SK-MEL-5 (cell line): ENCODE measurements around the gene ERICH2. TPM values are rescaled to one million over a fixed set of nuclear protein-coding genes. Genes with fewer than 3 reads are reported as not detected.
"Not testable (repeated sequence)": the region's sequence is repeated elsewhere in the genome, so short reads cannot be mapped to it uniquely, and the experiment has no call there.

ENCODE experiments used
- DNase-seq: peaks from one replicate; pipeline ENCODE4 v3.0.0-alpha.2; 2016; ENCODE audit warnings: low read depth, low spot score
- in situ Hi-C: cut with HindIII; loops from 2 replicates; pipeline ENCODE4 v1.10.0; 2016; ENCODE audit warnings: low sequenced_read_pairs, high pct_unique_total_duplicates, low pct_unique_long_range_greater_than_20kb
- polyA plus RNA-seq, 2 experiments: library from polyadenylated mRNA; depleted of rRNA; stranded (reverse); fragments of >200 nt; gene quantifications; 2 replicates each; pipeline ENCODE4 v1.2.3, GENCODE V29; 2015
- total RNA-seq: library from RNA; depleted of rRNA; stranded (reverse); fragments of >200 nt; shearing (Covaris generic); gene quantifications from 2 replicates; pipeline ENCODE4 v1.2.3, GENCODE V29; 2014; rRNA removed

The ERICH2 gene, protein sequence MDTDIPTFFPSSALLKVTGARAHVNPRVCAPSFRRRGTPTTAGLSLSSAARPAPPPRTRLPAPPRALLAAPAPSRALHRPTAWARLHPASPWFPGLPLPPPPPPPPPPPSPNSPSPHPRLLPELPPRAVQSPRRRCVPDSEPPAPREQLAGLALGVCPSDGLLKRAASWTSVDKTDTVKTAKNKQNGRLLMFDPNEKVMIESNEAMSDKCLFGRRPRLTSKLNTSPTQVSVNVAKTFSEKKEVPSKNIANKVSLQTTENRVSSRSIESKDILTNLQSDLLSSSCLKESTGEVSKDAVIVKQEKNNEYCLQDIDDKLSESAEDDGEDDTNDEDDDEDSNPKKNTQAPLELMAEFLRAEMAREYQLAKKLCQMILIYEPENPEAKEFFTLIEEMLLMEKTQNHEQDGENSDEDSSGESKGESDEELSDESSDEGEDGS
- total RNA-seq: 0.45 and 1.4 TPM in 2 replicates
- polyA plus RNA-seq (2015; cell fraction: cytosol; rRNA removed): 0.43 and 1.4 TPM in 2 replicates
- polyA plus RNA-seq (2015; cell fraction: nucleus; rRNA removed): 0.76 TPM in 1 of 2 replicates, not detected in the other

DNA sequence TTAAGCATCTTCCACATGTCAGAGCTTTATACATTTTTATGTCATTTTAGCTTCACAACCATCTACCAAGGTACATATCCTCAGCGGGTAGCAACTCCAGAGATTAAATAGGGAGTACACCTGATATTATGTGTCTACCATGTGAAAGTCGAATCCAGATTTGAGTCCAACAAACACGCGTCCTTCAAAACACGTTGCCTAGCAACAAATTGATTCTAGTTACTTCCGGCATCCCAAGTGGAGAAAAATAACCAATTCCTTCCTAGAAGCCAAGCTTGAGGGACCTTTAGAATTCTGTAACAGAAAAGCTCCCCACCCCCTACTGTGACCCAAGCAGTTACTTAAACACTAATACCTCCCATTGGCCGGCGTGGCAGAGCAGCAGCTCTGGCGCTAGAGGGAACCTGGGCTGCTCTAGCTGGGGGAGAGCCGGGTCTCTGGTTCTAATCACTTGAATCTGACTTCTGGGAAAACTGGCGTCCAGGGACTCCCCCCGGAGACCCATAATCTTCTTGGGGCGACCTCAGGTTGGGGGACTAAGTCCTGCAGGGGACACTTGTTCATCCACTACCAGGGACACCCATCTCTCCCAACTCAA is at the start of gene ERICH2:
Gene ERICH2, plus strand, starts transcription at position 371 of the 598 bp plus-strand sequence. CDS start 304 bp downstream, outside the sequence.
- in situ Hi-C loops: no loop called here
- peak; percentile 70 for DNase-seq

DNA sequence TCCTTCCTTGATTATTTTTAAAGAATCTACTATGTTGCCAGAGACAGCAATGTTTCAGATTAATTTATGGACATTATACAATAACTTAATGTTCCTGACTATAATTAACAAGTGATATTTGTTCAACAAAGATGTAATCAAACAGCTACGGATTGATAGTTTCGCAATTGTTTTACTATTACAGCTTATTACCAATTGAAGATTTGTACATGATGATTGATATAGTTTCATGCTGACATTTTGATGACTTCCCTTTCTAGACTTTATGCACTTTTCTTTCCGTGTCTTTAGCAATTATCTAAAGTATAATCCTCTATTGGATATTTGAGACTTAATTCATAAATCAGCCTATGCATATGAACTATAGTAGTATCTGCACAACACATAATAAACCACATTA is 48.5 kb upstream of the ERICH2 start:
- in situ Hi-C loops: no loop called here
- DNase-seq: no peak

DNA sequence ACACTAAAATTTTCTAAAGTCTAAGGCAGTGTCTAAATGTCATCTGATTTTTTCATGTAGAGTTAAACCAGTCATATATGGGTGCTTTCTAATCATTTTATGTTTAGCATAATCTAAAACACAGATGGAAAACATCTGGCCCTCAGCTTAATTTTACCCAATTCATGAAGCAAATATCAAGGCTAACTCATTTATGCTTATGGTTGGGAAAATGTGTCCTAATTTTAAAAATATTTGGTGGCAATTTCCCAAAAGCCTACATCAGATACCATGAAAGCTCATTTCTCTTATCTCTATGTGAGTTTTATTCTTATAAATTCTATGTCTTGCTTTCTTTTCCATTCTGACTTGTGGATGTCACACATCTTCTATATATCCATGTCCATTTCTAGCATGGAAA is 47.9 kb upstream of the ERICH2 start:
- in situ Hi-C loops: no loop called here
- no peak for DNase-seq

DNA sequence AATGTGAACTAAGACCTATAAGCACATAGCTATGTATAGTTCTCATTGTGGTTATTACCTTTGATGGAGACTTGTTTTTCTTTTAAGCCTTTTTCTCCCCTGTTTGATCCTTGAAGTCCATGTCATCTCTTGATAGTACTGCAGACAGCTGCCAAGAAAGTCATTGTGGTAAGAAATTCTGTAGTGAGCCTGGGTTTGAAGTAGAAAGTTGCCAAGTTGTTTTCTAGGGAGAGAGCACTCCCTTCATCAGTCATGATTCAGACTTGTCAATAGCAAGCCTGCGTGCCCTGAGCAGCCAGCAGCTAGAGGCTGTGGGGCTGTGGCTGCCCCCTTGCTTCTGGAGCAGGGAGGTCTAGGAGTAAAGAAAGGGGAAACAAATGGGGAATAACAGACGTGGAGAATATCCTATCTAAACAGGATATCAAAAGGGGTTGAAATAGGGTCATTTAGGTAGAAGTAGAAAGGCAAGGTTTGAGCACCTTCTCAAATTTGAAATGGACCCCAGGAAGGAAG is 46.7 kb upstream of the ERICH2 start:
- DNase-seq: no peak
- in situ Hi-C loops: no loop called here

DNA sequence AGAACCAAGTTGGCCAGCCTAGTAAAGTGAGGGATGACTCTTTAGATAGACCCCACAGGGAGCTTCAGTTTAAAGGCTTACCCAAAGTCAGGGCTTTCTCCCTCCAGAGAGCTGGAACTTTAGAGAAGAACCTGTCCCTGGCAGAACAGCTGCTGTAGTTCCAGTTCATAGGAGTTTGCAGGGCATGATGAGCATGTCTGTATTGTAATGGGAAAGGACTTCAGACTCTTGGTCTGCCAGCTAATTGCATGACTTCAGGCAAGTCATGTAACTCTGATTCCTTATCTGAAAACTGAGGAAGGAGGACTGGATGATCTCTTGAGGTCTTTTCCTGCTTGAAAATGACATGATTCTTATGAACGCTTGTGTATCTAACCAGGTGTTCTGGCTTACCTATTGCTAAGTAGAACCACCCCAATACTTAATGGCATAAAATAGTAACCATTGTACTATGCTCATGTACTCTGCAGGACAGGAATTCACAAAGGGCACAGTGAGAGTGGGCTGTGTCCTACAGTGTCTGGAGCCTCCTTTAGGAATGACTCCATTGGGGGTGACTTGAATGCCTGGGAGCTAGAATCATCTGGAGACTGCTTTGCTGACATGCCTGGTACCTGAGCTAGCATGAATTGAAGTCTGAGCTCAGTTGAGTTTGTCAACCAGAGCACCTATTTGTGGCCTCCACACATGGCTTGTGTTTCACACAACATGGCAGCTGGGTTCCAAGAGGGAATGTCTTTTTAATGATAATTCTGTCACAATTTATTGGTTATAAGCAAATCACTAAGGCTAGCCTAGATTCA is 36.2 kb upstream of the ERICH2 start:
- in situ Hi-C loops: no loop called here
- no peak for DNase-seq

DNA sequence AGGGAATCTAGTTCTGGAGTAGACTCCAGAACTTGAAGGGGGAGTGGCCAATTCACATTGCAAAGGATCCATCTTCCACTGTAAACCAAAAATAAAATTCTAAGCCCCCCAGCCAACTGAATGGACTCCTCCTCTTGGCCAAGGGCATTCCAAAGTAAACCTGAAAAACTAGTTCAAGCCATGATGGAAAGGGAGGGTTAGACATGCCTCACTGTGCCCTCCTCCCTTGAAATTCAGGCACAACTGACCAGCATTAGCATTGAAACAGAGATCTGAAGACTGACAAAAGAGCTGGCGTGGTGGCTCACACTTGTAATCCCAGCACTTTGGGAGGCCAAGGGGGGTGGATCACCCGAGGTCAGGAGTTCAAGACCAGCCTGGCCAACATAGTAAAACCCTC is 35.6 kb upstream of the ERICH2 start:
- in situ Hi-C loops, DNase-seq: not testable (repeated sequence)

DNA sequence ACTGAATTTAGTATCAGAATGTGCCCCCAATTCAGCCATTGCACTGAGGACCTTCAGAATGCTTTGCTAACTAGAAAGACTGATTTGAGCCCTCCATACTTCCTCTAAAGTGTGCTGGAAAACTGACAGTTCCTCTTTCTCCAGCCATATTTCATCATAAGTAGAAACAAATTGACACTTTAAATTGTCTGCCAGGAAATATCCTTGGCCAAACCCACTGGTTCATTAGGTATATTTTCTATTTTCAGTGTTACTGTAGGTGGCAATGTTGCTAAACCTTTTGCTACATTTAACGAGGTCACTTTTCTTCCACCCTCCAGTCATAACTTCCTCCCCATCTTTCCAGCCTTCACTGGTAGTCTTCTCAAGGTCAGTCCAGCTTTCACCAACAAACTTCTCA is 33.5 kb upstream of the ERICH2 start:
- DNase-seq: no peak
- in situ Hi-C loops: no loop called here

DNA sequence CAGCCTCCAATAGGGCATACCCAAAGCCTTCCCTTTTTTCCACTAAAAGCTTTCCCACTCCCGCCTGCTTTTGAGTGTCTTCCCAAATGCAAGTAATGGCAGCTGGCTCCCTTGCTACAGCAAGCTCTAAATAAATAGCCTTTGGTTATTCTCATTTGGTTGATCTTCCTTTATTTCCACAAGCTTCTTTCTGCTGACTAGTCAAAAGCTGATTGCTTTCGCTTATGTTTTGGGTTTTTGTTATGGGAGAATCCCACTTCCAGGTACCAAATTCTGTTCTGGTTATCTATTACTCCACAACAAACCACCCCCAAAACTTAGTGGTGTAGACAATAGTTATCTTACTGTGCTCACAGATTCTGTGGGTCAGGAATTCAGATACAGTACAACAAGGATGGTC is 32.8 kb upstream of the ERICH2 start:
- no peak for DNase-seq
- in situ Hi-C loops: no loop called here

DNA sequence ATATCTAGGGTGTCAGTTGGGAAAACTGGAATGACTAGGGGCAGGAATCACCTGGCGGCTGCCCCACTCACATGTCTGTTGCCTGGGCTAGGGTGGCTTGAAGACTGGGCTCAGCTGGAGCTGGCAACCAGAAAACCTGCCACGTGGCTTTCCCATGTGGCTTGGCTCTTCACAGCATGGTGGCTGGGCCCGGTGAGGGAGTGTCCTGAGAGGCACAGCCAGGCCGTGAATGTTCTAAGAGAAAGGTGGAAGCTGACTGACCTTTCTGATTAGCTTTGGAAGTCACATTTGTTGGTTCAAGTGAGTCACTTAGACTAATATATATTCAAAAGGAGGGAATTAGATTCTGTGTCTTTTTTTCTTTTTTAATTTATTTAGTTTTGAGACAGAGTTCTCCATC is 32.4 kb upstream of the ERICH2 start:
- no peak for DNase-seq
- in situ Hi-C loops: no loop called here

DNA sequence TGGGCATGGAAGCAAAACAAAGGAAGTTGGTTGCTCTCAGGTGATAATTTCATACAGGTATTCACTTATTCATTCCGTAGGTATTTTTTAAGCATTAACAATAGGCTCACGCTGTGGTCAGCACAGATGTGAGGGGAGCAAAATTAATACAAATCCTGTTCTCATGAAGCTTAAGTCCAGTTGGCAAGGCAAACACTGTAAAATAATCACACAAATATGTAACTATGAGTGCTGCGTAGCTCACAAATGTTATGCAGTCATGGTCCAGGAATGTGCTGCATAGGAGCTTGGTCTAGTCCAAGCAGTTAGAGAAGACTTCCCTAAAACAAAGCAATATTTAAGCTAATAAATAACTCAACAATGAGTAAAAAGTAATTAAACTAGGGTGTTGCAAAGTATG is 31.1 kb upstream of the ERICH2 start:
- in situ Hi-C loops: no loop called here

DNA sequence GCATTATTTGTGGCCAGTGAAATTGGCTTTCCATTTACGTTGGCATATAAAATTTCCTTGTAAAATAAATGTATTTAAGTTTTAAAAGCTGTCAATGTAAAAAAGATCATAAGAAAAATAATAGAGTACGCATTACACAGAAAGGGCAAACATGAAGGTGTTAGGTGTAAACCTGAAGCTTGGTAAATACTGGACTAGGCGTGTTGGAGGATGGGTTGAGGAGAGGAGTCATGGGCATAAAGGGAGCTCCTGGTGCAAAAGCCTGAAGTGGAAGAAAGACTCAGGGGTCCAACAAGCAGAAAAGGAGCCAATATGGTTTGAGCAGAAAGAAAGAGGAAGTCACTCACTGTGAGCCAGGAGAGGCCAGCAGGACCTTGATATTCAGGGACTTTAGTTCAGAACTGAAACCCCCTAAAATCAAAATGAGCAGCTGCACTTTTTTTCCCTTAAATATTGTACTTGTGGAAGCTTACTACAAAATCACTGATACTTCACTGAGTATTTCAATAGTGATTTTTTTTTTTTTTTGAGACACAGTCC is 30.6 kb upstream of the ERICH2 start:
- no peak for DNase-seq
- in situ Hi-C loops: no loop called here

More for the DNA sequence above, 31.1 kb upstream of the ERICH2 start:
- DNase-seq: no peak

DNA sequence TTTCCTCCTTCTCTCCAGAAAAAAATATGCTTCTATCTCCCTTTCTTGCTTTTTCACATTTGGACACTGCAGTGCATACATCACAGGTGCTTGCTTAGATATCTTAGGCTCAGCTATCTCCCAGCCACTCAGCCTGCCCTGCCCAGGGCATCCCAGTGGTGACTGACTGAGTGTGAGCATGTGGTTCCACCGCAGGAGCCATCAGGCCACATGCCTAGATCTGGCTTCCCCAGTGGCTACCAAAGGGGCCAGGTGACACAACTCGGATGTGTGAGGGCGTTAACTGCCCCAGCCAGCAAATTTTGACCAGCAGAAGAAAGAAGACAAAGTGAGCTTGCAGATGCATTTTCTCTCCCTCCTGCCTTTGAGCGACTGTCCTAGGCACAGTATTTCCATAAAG is 29.5 kb upstream of the ERICH2 start:
- in situ Hi-C loops: no loop called here
- no peak for DNase-seq

DNA sequence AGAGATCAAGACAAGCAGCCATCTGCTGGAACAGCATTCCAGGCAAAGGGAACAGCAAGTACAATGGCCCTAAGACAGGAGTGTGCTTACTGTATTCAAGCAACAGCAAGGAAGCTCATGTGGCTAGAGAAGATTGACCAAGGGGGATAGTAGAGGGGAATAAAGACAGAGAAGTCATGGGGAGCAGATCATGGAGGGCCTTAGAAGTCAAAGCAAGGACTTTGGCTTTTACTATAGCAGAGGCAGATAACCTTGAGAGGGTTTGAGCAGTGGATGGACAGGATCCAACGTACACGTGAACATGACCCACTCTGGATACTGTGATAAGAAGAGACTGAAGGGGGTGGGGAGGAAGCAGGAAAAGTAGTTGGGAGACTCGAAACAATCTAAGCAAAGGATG is 28.2 kb upstream of the ERICH2 start:
- DNase-seq: no peak
- in situ Hi-C loops: no loop called here

DNA sequence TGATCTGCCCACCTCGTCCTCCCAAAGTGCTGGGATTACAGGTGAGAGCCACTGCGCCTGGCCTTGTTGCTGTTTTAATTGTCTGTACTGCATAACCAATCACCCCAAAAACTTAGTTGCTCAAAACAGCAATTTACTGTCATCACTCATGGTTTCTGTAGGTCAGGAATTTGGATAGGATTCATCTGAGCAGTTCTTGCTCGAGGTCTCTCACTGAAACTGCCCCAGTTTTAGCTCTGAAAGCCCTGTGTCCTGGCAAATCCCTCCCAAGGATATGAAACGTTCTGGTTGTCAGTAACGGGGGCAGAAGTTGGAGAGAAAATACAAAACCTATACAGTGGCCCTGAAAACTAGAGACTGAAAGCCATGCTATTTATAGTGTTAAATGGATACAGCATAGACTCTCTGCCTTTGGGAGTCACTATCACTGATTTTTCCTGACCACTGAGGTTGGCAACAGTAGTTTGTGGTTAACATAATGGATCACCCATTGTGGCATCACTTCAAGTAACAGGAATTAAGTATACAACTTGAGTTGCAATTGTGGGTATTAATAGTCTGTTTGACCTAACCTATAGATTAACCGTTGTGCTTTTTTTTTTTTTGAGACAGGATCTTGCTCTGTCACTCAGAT is 27.2 kb upstream of the ERICH2 start:
- in situ Hi-C loops: no loop called here

DNA sequence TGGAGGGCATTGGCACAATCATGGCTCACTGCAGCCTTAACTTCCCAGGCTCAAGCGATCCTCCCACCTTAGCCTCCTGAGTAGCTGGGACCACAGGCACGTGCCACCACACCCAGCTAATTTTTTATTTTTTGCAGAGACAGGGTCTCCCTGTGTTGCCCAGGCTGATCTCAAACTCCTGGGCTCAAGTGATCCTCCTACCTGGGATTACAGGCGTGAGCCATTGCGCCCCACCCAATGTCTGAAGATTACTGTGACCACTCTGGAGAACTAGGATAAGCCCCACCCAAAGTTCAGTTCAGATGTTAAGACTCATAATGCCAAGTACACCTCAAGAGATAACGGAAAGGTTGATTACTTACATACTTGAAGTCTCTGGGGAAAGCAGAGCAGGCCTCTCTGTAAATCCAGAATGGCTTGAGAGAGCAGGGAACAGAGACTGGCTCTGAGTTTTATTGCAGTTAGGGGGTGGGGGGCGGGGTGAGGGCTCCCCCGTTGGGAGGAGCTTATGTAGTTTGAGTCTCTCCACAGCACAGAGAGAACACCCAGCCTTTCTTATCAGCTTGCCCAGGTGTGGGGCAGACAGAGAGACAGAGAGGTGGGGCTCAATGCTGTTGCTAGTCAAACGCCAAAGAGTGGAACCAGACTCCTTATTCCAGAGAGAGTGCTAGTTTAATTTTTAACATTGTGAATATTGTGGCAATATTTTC is 26.5 kb upstream of the ERICH2 start:
- no peak for DNase-seq
- in situ Hi-C loops: no loop called here

More for the DNA sequence above, 27.2 kb upstream of the ERICH2 start:
- no peak for DNase-seq

DNA sequence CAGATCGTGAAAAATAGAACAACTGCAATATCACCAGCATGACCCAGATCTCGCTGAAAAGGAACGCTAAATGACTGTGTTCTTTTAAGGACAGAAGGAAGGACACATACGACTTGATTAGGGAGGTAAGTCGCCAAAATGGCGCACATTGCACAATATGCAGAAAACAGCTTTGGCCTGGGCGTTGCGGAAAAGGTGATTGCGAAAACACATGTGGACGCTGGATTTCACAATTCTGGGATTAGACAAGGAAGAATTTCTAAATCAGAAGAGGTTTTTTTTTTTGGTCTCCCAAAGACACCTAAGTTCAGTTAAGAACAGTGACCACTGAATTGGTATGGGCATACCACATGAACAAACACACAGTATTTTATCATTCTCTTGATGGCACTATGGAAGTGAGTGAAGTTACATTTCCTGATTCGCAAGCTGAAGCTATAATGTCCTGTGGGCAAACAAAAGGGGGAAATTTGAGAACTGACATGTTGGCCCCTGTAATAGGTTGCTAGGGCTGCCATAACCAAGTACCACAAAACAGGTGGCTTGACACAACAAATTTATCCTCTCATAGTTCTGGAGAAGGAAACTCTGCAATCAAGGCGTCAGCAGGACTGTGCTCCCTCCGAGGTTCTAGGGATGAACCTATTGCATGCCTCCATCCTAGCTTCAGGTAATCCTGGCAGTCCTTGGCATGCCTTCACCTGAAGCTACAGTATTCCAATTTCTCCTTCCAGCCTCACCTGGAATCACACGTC is 25.8 kb upstream of the ERICH2 start:
- no peak for DNase-seq
- in situ Hi-C loops: no loop called here
